Subcutaneous adipose tissue (tissue), 4 donors: ENCODE measurements around the gene PCYT1B. TPM values are rescaled to one million over a fixed set of nuclear protein-coding genes. Genes with fewer than 3 reads are reported as not detected.

Source experiments
- CTCF ChIP-seq: fragments of 450-650 bp; IDR thresholded peaks from one replicate; pipeline ENCODE4 v1.5.1; 2016; ENCODE audit warnings: low read depth, mild to moderate bottlenecking, control low read depth, antibody characterized with exemption, moderate library complexity
- total RNA-seq, 4 donors: library from RNA; depleted of rRNA; stranded (reverse); fragments of >200 nt; gene quantifications; one replicate each; pipeline ENCODE4 v1.1.0, GENCODE V29; 2016

Gene PCYT1B
- total RNA-seq, 4 donors from 2014 or later: not detected

- TF ChIP-seq CTCF: no peak
Measured at GRCh38 chrX:24643116-24643515, 4.0 kb downstream of the PCYT1B start.

DNA sequence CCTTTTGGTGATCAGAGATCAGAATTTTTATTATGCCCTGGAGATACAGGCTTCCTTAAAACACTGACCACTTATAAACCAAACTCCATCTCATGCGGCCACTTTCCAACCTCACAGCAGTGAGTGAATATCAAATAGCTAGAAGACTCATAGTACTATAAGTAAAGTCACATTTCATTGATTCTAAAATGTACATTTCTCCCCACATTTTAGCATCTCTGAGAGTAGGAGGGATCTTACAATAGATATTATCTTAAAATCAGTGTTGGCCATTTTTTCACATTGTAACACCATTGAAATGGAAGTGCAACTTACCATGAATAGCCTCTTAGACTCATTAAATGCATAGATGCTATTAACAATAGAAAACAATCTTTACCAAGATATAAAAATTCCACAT, 17.4 kb downstream of the PCYT1B start:
- no peak for TF ChIP-seq CTCF

GRCh38 chrX:24619647-24620046, 27.5 kb downstream of the PCYT1B start:
- TF ChIP-seq CTCF: no peak

DNA sequence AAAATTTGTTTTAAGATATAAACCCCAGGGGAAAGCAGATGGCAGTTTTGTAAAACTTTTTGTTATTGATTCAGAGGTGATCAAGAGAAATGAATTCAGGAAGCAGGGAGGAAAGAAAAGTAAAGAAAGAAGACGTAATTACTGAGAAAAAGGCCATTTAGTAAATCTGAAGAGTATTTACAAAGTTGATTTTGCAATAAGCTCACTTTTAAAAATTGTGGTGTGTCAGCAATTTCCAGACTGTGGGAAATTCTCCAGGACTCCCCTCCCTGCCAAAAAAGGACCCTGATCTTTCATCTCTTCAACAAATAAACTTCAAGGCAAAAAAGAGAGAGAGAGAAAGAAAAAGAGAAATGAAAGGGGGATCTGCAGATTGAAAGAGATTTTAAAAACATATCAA, 36.6 kb downstream of the PCYT1B start:
- TF ChIP-seq CTCF: no peak

DNA sequence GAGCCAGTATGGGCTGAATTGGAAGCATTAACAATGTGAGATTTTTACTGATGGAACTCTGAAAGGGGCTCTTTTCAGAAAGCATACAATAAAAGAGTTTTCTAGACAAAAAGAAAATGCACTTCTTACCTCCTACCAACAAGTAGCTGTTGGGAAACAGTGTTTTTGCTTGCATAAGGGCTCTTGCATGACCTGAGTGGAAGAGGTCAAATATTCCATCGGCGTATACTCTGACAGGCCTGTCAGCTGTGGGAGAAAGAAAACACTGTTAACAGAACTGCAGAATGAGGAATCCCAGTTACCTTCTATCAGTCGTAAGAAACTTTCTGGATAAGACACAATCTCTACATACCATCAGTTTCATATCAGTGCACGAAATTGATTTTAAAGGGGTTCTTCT, 39.5 kb downstream of the PCYT1B start:
- no peak for TF ChIP-seq CTCF

DNA sequence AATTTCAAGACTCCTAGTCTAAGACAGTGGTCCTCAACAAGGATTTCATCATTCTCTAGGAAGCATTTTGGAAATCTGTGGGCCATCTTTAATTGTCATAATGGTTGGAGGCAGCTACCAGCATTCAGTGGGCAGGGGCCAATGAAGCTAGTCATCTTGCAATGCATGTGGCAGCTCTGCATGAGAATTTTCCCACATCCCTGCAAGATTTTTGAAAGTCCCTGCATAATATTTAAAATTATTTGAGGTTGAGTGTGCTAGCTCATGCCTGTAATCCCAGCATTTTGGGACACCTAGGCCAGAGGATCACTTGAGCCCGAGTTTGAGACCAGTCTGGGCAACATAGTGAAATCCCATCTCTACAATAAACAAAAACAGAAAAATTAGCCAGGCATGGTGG, 44.0 kb downstream of the PCYT1B start:
- TF ChIP-seq CTCF: no peak

DNA sequence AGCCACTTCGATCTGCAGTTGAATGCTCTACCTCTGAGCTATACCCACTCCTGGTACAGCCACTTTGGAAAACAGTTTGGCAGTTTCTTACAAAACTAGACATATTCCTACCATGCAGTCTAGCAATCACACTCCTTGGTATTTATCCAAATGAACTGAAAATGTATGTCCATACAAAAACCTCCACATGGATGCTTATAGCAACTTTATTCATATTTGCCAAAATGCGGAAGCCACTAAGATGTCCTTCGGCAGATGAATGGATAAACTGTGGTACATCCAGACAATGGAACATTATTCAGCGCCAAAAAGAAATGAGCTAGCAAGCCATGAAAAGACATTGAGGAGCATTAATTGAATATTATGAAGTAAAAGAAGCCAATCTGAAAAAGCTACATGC, 45.3 kb downstream of the PCYT1B start:
- TF ChIP-seq CTCF: no peak

DNA sequence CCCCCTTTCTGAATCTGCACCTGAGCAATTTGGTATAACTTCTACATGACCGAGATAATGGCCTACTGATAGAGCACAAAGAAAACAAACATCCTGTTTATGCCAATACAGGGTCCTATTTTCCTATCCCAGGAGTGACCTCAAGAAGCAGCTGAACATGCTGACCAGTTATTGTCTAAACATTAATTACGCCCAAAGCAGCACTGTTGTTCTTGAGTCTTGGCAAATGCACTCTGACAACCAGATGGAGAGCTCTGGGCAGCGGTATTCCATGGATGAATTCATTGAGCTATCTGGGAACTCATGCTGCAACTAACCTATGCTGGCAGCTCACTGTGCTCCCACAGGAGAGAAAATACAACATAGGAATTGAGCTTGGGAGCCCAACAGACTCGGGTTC, 52.6 kb downstream of the PCYT1B start:
- TF ChIP-seq CTCF: no peak
